Natural killer cell (primary cell): Measurements from ENCODE around the gene LTB4R2. TPM values are rescaled to one million over a fixed set of nuclear protein-coding genes. Genes with fewer than 3 reads are reported as not detected.

ENCODE experiments used
- ATAC-seq, 3 donors: fragments of 150-1000 bp in 2 of 3; fragments of 200-7000 bp in 1 of 3; cut with Tn5 transposase; 1 replicate in 1 of 3; 2 replicates in 2 of 3; pipeline ENCODE4 v1.10.0; 2021; ENCODE audit warnings: mild to moderate bottlenecking in 2 of 3, moderate library complexity in 2 of 3
- DNase-seq, 2 donors: peaks; one replicate each; pipeline versions ENCODE4 v3.0.0 to v3.0.0-alpha.2; 2013 to 2021; ENCODE audit warnings: mixed read lengths in 1 of 2
- H3K27ac ChIP-seq: one replicate; pipeline ENCODE4 v1.5.1; 2013; ENCODE audit warnings: mild to moderate bottlenecking, low read length
- H3K27me3 ChIP-seq: one replicate; pipeline ENCODE4 v1.6.1; 2013; ENCODE audit warnings: low read length; ENCODE audit not compliant: control insufficient read depth, insufficient read depth
- H3K36me3 ChIP-seq: one replicate; pipeline ENCODE4 v1.6.1; 2013; ENCODE audit warnings: low read length; ENCODE audit not compliant: control insufficient read depth, insufficient read depth
- H3K4me1 ChIP-seq: one replicate; pipeline ENCODE4 v1.6.1; 2013; ENCODE audit warnings: low read length; ENCODE audit not compliant: control insufficient read depth, insufficient read depth
- H3K4me3 ChIP-seq: one replicate; pipeline ENCODE4 v1.5.1; 2013; ENCODE audit warnings: low read length
- H3K9me3 ChIP-seq: one replicate; pipeline ENCODE4 v1.6.1; 2013; ENCODE audit warnings: low read length; ENCODE audit not compliant: control insufficient read depth, insufficient read depth
- H3K27ac Mint-ChIP-seq, 2 donors: one replicate each; pipeline ENCODE4 v1.8.0; 2022; ENCODE audit warnings: mild to moderate bottlenecking in 2 of 2, mixed read lengths in 2 of 2, moderate library complexity in 1 of 2
- H3K27me3 Mint-ChIP-seq, 2 donors: one replicate each; pipeline ENCODE4 v1.8.0; 2022; ENCODE audit warnings: low read depth in 2 of 2, mixed read lengths in 2 of 2
- H3K36me3 Mint-ChIP-seq: one replicate; pipeline ENCODE4 v1.8.0; 2022; ENCODE audit warnings: mixed read lengths
- H3K4me1 Mint-ChIP-seq, 2 donors: one replicate each; pipeline ENCODE4 v1.8.0; 2022; ENCODE audit warnings: mixed read lengths in 2 of 2
- H3K4me3 Mint-ChIP-seq: one replicate; pipeline ENCODE4 v1.8.0; 2022; ENCODE audit warnings: mild to moderate bottlenecking, moderate library complexity, mixed read lengths
- H3K9me3 Mint-ChIP-seq, 2 donors: one replicate each; pipeline ENCODE4 v1.8.0; 2022; ENCODE audit warnings: mixed read lengths in 2 of 2
- CTCF ChIP-seq: fragments of 200-600 bp; IDR thresholded peaks from one replicate; pipeline ENCODE4 v1.8.0; 2022; ENCODE audit warnings: antibody characterized with exemption
- WGBS: methylation state at CpG from one replicate; pipeline ENCODE4 v1.1.7; 2013; ENCODE audit warnings: missing lambda C conversion rate; ENCODE audit not compliant: insufficient coverage; 5-methylcytosine and 5-hydroxymethylcytosine counted together
- intact Hi-C: fragments of 100-400 bp; cut with micrococcal nuclease; formaldehyde crosslinking; loops from one replicate; pipeline ENCODE4 v1.14.2; 2022
- total RNA-seq, 4 donors: library from RNA; stranded (reverse); fragments of 120-200 nt in 1 of 4; gene quantifications; one replicate each; pipeline versions ENCODE4 v1.2.3 to v1.2.4, GENCODE V29; 2013 to 2022

LTB4R2 gene
- 10 to 100 TPM; 27.6 to 40.5 (median 37.4) TPM for total RNA-seq
- 12.7 TPM for total RNA-seq (2013)

GRCh38 chr14:24309538-24310264 lies at the start of gene LTB4R2:
Gene LTB4R2 (plus strand): TSS chr14:24310140. CDS start chr14:24310665, 525 bp downstream.
- DNase-seq (no peak), ATAC-seq (no peak)
- Mint-ChIP-seq H3K9me3 (no peaks in the 10 kb centered on the region), H3K27ac (peak within 1 kb of the TSS; percentile 94 to 96), H3K4me1 (peaks cover 59 to 79% of the 10 kb centered on the region in 2 donors), H3K27me3 (no peaks in the 10 kb centered on the region), H3K4me3 (peak within 1 kb of the TSS; percentile 88), H3K36me3 (peaks cover 9% of the 10 kb centered on the region)
- Histone ChIP-seq H3K27me3 (no peaks in the 10 kb centered on the region), H3K36me3 (peaks cover 32% of the 10 kb centered on the region), H3K4me1 (peaks cover 65% of the 10 kb centered on the region), H3K27ac (peak within 1 kb of the TSS; percentile 54), H3K4me3 (peak within 1 kb of the TSS; percentile 30), H3K9me3 (no peaks in the 10 kb centered on the region)
- WGBS, result 89% methylated on average over 5 of the region's 5 CpGs
- intact Hi-C loops, result loop anchor here (1.0 to 5.0 kb wide), 3 partner anchors 9 to 92 kb away; partner anchors contain the start of genes MDP1 and TINF2
- no peak for TF ChIP-seq CTCF

GRCh38 chr14:24260780-24261157 lies 49.2 kb upstream of the LTB4R2 start:
- Mint-ChIP-seq H3K36me3 (no peaks in the 10 kb centered on the region), H3K4me1 (no peaks in the 10 kb centered on the region), H3K4me3 (no peak overlapping the region), H3K27me3 (no peaks in the 10 kb centered on the region), H3K27ac (no peak overlapping the region), H3K9me3 (no peaks in the 10 kb centered on the region)
- H3K27me3 ChIP-seq, result no peaks in the 10 kb centered on the region
- H3K9me3 ChIP-seq, result no peaks in the 10 kb centered on the region
- H3K27ac ChIP-seq, result no peak overlapping the region
- H3K36me3 ChIP-seq, result peaks cover 14% of the 10 kb centered on the region
- DNase-seq (no peak), ATAC-seq (no peak)
- WGBS, result 91% methylated on average over 4 of the region's 4 CpGs
- intact Hi-C loops, result no loop called here
- no peaks in the 10 kb centered on the region for H3K4me1 ChIP-seq
- no peak for TF ChIP-seq CTCF
- H3K4me3 ChIP-seq, result no peak overlapping the region

DNA sequence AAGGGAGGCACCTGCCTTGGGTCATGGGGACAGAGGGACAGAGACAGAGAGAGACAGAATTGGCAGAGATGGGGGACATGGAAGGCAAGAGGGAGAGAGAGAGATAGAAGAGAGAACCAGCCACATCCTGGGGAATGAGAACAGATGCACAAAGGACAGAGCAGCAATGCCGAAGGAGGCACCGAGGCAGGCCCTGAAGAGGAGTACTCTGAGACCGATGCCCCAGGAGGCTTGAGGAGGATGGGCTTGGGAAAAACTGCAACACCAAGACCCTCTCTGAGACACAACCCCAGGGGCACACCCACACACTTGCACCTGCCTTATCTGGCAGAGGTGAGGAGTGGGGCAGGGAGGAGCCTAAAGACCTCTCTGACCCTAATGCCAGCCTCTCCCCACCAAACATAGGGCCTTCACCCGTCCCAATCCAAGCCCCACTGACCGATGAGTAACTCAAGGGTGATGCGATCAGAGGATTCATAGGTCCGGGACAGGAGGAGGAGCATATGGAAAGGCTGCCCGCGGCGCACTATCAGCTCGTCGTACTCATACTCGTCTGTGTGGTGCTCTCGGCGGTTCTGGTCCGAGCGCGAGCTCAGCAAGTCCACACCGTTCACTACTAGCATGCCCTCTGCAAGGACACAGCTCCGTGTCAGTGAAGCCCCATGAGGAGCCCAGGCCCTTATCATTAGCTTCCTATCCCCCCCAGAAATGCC lies 48.5 kb upstream of the LTB4R2 start:
- H3K4me1 Mint-ChIP-seq, result no peaks in the 10 kb centered on the region
- Histone ChIP-seq H3K9me3 (no peaks in the 10 kb centered on the region), H3K27me3 (no peaks in the 10 kb centered on the region), H3K27ac (no peak overlapping the region), H3K4me3 (no peak overlapping the region), H3K36me3 (peaks cover 20% of the 10 kb centered on the region), H3K4me1 (no peaks in the 10 kb centered on the region)
- no peak for TF ChIP-seq CTCF
- H3K27me3 Mint-ChIP-seq, result no peaks in the 10 kb centered on the region
- 96% methylated on average over 20 of the region's 20 CpGs for WGBS
- no peaks in the 10 kb centered on the region for H3K9me3 Mint-ChIP-seq
- intact Hi-C loops, result no loop called here
- H3K36me3 Mint-ChIP-seq, result no peaks in the 10 kb centered on the region
- no peak overlapping the region for H3K4me3 Mint-ChIP-seq
- ATAC-seq (no peak), DNase-seq (no peak)
- H3K27ac Mint-ChIP-seq, result no peak overlapping the region
